GM21390 (cell line): Measurements from ENCODE around the gene GGT1.
"Not testable (repeated sequence)": the region's sequence is repeated elsewhere in the genome, so short reads cannot be mapped to it uniquely, and the experiment has no call there.

ENCODE experiments used
- ATAC-seq: cut with Tn5 transposase; IDR thresholded peaks from one replicate; pipeline ENCODE4 v1.9.1; 2021; ENCODE audit not compliant: unreplicated experiment

Gene GGT1

DNA sequence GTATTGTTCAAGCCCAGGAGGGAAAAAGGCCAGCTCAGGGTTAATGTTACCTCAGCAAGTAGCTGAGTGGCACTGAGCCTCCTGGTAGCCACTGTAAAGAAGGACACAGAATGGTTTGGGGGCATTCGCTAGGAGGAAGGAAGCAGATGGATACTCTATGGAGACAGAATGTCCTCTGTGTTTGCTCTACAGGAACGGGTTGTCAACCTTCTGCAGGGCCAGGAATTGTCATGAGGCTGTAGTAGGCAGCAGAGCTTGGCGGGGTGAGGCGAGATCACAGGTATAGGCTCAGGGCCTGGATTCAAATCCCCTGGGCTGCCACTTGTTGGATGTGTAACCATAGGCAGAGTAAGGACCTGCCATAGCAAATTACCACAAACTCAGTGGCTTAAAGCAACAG, 7.1 kb upstream of the GGT1 start:
- ATAC-seq: no peak

DNA sequence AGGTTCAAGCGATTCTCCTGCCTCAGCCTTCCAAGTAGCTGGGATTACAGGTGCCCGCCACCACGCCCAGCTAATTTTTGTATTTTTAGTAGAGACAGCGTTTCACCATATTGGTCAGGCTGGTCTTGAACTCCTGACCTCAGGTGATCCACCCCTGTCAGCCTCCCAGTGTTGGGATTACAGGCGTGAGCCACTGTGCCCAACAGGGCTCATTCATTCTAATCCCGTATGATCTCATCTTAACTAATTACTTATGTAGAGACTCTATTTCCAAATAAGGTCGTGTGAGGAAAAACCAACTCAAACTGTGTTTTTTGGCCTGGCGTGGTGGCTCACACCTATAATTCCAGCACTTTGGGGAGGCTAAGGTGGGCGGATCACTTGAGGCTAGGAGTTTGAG, 5.9 kb upstream of the GGT1 start:
- ATAC-seq: not testable (repeated sequence)

DNA sequence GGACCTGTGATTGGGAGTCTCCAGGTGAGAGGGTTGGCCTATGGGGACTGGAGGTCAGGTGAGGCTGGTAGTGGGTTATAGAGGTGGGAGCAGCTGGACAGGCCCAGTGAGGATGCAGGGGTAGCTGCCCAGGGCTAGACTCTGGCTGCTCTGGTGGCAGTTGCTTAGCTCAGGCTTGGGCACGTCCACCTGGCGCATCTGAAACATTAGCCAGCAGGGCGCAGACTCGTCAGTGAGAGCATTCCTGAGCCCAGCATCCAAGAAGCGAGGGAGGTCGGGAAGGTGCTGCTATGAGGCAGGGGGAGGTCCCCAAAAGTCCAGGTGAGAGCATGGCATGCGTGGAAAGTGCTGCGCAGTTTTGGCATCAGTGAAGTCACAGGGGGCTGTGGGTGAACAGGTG, 3.5 kb upstream of the GGT1 start:
- no peak for ATAC-seq

DNA sequence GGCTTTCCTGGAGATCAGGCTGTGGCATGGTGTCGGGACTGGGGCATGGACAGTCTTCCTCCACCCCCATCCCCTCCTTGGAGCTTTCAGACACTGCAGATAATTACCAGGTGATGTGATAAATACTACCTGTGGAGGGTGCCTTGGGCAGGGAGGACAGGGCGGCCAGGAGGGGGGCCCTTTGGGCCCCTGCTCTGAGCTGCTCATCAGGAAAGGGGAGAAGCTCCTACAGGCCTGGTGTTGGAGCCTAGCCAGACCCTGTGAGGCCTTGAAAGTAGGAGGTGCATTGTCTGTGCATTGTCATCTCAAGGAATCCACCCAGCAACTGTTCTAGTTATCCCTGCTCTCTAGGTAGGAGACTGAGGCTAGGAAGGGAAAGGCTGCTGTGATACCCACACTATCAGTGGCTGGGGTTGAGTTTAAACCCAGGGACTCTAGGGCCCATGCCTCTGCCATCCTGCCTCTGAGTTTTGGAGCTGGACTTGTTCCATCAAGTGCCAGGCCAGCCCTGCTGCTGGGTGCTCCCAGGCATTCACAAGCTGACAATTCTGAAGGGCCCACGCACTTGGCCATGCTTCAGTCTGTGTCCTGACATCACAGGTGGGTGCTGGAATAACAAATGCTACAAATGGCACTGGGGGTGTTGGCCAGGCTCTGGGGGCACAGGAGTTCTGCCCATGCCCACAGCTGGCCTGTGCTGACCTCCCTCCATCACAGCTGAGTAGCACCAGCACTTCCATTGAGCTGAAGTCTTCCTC, 2.9 kb upstream of the GGT1 start:
- not testable (repeated sequence) for ATAC-seq

DNA sequence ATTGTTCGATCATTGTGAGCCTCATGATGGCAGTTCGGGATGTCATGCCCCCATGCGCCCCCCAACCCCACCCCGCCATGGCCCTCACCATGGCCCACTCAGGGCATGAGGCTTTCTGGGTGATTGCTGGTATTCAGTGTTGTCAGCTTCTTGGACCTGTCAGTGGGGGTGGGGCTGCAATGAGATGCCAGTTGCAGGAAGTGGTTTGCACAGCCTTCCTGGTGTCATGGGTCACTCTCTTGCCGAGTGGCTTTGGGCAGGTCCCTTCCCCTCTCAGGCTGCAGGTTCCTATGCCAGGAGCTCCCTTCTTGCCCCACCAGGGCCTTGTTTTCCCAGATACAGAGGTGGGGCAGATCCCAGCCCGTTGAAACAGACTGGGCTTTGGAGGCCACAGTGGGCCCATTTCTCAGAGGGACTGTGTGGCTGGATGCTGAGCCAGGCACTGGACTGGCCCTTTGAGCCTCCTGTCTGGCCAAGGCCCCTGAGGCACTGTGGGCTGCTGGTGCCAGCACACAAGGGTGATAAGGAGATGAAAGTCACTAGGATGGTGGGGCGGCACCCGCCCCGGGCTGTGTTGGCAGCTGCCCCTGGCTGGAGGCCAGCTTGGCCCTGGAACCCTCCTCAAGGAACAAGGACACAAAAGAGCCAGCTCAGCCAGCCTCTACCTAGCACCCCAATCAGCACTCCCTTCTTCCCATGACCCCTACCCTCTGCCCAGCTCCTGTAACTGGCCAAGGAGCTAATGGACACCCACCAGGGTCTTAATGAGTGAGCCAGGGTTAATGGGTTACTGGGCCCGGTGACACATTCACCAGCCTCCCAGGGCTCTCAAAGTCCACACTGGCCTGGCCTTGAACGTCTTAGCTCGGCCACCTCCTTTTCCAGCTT, 1.5 kb upstream of the GGT1 start:
- no peak for ATAC-seq

DNA sequence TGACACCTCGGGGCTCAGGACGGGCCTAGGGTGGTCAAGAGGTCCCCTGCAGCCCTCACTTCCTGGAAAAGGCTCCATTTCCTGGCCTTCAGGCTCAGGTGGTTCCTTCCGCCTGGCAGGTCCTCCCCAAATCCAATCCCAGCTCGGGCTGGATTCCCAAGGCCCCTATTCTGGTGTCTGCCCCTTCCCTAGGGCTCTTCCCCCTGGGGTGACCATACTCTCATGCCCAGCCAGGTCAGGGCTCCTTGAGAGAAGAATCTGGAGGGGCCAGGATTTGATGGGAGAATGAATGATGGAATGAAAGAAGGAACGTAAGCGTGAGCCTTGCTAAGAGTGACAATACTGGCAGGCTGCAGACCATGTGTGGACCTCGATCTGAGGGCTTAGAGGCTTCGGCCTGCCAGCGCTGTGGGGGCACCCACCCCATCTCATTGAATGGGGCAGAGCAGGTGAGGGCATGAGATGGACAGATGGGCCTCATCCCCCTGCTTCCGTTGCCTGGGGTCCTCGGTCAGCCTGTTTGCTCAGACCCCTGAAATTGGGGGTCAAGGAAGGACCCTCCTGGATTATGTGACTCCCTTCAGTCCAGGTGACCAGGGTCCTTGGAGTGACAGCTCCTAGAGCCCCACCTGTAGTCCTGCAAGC, 766 bp upstream of the GGT1 start:
- not testable (repeated sequence) for ATAC-seq

DNA sequence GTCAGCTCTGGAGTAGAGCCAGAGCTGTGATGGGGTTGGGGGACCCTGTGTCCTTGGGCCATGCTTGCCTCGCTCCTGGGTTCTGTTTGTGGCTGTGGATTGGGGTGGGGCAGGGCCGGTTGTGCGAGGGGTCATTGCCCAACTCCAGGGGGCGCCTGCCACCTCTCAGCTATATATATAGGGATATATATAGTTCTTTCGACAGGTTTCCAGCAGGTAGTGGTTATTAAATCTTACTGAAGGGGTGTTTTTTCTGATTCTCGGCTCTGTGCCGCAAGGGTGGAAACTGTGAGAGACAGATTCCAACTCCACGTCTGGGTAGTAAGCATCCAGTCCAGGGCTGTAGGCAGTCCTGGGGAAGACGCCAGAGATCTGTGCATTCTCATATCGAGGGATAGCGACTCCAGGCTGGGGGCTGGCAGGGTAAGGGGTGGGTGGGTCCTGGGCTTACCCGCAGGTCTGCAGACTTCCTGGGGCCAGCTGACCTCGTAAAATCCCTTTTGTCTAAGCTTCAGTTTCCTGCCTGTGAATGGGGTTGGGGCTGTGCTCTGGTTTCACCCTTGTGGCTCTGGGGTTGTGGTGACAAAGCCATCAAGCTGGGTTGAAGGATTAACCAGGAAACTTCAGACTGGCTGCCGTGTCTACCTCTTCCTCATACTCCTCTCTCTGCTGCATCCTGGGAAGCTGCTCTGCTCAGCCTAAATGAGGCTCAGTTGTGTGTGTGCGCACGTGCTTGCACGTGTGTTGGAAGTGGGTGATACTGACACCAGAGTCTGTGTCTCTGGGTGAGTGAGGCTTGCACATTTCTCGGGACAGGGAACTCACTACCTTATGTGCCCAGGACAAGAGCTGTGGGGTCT, 1.0 kb downstream of the GGT1 start:
- ATAC-seq: not testable (repeated sequence)

DNA sequence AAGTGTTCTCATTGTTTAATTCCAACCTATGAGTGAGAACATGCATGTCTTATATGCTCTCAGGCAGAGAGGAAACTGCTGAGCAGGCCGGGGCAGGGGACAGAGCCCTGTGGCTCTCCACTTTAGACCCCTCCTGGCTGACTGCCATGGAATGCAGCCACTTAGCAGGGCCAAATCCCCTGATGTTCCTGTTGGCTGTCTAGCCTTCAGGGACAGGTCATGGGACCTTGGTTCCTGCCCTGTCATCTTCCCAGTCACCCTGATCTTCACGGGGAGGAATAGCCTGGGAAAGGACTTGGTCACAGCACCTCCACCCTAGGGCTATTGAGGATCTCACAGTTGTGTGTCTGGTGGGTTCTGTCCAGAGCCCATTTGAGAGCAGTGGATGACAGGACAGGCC, 3.3 kb downstream of the GGT1 start:
- not testable (repeated sequence) for ATAC-seq

DNA sequence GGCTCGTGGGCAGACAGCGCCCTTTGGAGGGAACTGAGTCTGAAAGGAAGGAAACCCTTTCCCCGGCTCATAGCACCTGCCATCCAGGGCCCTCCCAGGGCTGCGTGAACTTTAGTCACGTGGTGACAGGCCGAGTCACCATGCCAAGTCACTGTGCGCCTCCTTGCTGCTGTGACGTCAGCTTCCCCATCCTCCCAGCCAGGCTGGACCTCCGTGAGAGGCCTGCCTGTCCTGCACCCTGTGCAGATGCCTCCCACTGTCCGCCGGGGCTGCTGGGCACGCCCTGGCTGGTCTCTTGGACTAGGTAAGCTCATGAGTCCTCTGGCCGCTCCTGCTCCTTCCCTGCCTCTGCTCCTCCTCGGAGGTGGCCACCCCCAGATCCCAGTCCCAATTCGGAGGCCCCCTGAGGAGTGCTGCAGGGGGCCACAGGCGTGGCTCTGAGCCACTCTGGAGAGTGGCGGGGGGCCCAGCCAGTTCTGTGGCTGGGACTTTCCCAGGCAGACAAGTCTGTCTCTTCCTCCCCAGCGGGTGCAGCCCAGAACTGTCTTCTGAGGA, 4.5 kb downstream of the GGT1 start:
- ATAC-seq: not testable (repeated sequence)

DNA sequence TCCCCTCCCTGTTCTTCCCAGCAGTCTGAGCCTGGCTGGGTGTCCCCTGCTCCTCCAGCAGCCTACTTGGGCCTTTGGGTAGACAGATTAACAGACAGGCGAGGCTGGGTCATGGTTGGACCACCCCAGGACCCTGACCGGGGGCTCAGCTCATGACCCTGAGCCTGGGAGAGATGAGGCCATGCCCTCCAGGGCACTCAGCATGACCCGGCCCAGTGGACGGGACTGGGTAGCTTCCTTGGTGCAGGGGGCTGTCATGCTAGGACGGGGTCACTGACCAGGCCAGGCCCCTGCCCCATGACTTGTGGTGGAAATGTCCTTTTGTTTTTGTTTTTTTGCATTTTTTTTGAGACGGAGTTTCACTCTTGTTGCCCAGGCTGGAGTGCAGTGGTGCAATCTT, 5.3 kb downstream of the GGT1 start:
- ATAC-seq: not testable (repeated sequence)

DNA sequence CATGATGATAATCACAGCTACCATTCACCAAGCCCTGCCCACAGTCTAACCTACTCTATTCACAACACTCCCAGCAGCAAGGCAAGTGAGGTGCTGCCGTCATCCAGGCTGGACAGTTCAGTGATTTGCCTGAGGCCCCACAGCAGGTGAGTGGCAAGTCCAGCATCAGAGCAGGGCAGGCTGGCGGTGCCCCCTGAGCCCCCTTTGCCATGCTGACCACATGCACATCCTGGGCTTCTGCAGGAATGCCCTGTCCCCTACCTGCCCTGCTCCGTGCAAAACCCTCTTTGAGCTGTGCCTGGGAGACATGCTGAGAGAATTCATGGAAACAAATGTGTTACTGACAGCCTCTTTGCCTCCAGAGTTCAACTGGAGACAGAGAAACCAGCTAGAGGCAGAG, 6.9 kb downstream of the GGT1 start:
- ATAC-seq: not testable (repeated sequence)

DNA sequence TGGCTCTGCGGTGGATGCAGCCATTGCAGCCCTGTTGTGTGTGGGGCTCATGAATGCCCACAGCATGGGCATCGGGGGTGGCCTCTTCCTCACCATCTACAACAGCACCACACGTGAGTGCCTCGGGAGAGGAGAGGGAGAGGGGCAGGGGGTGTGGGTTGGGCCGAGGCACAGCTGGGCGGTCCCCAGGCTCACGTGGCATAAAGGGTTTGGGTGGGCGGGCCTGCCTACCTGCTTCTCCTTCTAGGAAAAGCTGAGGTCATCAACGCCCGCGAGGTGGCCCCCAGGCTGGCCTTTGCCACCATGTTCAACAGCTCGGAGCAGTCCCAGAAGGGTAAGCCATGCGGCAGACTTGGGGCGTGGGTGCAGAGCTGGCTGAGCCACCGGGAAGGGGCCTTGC, 11.8 kb downstream of the GGT1 start:
- not testable (repeated sequence) for ATAC-seq

DNA sequence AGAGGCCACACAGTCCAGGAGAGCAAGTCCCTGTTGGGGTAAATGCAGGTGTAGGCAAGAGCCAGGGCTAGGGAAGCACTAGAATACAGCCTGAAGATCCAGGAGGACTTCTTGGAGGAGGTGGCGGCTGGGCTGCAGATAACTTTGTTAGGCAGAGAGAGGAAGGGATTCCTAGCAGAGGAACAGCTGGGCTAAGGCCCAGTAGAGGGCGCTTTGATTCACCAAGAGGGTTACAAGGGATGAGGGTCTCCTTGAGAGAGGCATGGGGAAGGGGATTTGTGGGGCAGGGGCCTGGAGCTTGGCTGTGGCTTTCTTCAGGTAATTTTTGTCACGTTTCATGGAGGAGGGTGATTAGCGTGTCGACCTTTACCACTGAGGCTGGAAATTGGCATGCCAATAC, 18.3 kb downstream of the GGT1 start:
- ATAC-seq: not testable (repeated sequence)

DNA sequence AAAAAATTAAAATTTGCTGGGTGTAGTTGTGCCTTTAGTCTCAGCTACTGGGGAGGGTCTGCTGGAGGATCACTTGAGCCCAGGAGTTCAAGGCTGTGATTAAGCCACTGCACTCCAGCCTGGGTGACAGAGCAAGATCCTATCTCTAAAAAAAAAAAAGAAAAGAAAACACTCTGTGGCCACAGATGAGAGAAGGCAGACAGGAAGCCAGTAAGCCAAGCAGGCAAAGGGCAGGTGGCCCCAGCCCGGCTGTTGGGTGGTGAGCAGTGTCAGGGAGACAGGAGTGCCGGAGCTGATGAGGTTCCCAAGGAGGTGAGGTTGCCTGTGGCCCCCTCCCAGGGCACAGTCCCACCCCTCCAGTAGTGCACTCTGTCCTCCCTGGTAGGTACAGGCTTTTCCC, 19.6 kb downstream of the GGT1 start:
- not testable (repeated sequence) for ATAC-seq

DNA sequence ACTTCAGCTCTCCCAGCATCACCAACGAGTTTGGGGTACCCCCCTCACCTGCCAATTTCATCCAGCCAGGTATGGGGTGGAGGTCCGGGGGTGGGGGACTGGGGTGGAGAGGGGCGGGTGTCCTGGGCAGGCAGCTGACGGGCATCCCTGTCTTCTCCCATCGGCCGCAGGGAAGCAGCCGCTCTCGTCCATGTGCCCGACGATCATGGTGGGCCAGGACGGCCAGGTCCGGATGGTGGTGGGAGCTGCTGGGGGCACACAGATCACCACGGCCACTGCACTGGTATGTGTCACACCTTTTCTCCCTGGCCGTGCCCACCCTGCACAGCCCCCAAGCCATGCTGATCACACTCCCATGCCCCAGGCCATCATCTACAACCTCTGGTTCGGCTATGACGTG, 24.9 kb downstream of the GGT1 start:
- ATAC-seq: not testable (repeated sequence)

DNA sequence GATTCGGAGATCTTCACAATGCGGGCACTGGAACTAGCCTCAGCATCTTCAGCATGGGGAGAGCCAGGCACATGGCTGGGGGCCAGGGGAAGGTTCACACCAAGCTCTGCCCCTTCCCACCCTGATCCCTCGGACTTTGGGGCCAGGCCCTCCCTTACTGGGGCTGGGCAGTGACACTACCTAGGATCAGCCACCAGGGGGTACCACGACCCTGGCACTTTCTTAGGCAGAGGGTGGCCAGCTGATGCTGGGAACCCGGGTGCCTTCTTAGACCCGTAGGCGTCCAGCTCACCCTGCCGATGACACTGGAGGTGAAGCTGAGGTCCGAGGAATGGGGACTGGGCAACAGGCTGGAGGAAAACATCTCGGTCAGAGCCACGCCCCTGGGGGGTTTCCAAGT, 26.1 kb downstream of the GGT1 start:
- not testable (repeated sequence) for ATAC-seq

DNA sequence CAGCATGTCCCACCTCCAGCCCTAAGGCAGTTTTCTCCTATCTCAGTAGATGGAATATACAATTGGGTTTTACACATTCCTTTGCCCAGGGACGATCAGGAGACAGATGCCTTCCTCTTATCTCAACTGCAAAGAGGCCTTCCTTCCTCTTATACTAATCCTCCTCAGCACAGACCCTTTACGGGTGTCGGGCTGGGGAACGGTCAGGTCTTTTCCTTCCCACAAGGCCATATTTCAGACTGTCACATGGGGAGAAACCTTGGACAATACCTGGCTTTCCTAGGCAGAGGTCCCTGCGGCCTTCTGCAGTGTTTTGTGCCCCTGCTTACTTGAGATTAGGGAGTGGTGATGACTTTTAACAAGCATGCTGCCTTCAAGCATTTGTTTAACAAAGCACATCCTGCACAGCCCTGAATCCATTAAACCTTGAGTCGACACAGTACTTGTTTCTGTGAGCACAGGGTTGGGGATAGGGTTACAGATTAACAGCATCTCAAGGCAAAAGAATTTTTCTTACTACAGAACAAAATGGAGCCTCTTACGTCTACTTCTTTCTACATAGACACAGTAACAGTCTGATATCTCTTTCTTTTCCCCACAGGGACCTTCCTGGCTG, 27.9 kb downstream of the GGT1 start:
- not testable (repeated sequence) for ATAC-seq

DNA sequence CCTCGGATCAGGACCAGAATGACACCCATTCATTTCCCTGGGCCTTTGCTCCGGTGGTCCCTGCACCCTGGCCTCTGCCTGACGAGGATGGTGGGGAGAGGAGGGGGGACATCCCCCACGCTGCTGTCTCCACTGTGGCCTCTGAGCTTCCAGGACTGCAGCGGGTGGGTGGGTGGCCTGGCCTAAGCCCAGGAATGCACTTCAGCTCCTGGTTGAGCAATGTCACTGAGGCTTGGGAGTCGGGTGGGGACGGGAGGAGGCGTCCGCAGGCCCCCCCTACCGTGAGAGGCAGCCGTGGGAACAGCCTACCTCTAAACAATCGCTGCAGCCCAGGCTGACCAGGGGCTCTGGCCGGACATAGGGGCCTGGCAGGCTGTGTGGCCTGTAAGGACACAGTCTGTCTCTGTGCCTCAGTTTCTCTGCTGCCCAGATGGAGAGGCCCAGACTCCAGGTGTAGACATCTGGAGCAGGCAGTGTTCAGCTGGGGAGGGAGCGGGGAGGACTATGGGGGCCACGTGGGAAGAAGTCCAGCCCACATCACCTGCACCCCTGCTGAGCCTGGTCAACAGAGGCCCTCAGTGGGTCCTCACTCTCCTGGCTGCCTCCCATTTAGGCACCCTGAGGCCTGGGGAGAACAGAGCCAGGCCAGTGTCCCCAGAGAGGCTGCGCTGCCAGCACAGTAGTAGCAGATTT, 28.6 kb downstream of the GGT1 start:
- ATAC-seq: not testable (repeated sequence)

DNA sequence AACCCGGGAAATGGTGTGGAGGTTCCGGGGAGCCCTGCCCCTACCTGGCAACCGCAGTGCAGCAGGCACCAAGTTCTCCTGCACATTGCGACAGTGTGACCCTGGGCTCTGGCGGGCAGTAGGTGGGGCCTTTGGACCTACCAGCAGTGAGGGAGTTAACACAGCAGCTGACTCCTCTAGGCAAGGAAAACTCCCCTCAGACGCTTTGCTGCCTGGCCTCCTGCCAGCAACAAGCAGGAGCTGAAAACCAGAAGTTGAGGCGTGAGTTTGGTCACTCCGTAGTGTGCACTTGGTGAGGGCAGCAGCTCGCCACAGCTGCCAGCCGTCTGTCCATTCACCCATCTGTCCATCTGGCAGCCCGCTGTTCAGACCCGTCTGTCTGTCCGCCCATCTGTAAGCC, 29.6 kb downstream of the GGT1 start:
- ATAC-seq: not testable (repeated sequence)
